ENCODE measurements around the gene PIEZO1.
"Not testable (repeated sequence)": the region's sequence is repeated elsewhere in the genome, so short reads cannot be mapped to it uniquely, and the experiment has no call there.

The PIEZO1 gene

GRCh38 chr16:88783391-88784073 lies 1.5 kb downstream of the PIEZO1 start:
- no peak for DNase-seq (ENCODE audit: low read depth in 2 of 2)

- peak in 1 of 2 donors; percentile 67 for DNase-seq (ENCODE audit: low read depth in 2 of 2)
Observed at GRCh38 chr16:88782454-88783390, 2.3 kb downstream of the PIEZO1 start.

DNA sequence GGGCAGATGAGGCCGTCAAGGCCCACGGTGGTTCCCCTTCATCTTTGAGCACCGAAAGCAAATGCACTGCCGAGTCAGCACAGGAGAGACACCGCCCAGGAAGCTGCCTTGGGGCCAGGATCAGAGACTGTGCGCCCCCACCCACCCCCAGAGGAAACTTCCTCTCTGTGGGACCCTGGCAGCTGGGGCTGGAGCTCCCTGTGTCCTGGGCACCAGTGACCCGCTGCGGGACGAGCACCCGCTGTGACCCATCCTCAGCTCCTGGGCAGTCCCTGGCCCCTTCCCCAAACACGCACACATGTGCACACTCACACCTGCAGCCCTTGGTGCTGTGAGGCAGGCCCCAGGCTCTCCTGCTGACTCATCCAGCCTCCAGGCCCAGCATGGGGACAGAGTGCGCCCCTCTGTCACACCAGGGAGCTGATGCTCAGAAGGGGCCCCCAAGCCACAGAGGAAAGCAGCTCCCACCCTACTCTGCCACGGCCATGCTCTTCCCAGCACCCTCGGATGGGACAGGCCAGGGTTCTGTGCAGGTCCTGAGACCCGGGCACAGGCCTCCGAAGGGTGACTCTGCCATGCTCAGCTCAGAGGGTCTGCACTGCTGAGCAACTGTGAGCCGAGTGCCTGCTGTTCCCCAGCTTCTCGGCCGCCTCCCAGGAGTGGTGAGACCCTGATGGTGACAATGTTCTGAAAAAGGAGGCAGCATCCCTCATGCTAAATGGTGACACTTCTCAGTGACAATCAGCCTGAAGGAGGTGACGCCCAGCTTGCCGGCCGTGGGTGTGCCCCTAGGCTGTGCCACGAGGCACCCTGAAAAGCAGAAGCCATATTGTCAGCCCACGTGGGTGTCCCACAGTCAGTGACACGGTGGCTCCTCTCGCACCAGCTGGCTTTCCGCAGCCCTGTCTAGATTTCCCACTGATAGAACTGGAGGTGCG lies 3.6 kb downstream of the PIEZO1 start:
- peak in 1 of 2 donors; percentile 65 for DNase-seq (ENCODE audit: low read depth in 2 of 2)

GRCh38 chr16:88780142-88781062 lies 4.6 kb downstream of the PIEZO1 start:
- no peak for DNase-seq (ENCODE audit: low read depth in 2 of 2)

GRCh38 chr16:88779406-88780141 lies 5.4 kb downstream of the PIEZO1 start:
- no peak for DNase-seq (ENCODE audit: low read depth in 2 of 2)

DNA sequence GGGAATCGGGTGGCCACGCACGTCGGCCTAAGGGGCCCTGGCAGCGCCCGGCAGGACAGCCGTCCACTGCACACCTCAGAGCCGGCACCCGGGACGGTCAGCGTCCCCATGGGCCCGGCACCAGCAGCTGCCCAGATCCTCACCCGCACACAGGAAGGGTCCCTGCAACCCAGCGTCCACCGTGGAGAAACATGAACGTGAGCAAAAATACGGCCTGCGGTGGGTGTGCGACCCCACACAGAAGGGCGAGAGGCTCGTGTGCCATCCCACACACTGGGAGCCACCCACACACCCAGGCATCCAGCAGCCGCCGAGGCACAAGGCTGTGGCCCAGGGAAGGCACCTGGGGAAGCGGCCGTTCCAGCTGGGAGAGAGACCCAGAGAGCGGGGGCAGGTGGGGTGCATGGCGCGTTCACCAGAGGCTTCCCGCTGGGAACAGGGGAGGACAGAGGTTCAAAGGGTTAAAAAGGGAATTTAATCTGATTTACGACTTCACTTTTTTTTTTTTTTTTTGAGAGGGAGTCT lies 6.4 kb downstream of the PIEZO1 start:
- DNase-seq (ENCODE audit: low read depth in 2 of 2): no peak

DNA sequence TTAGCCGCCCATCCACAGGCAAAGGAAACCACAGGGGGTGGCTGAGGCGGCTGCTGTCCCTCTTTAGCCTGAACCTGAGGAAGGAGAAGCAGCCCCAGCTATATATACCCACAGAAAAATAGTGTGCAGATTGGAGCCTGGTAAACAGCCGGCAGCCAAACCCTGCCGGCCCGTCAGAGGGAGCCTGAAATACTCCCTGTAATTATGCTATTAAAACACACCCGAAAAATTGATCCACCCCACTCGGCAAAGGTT lies 6.8 kb downstream of the PIEZO1 start:
- no peak for DNase-seq (ENCODE audit: low read depth in 2 of 2)

- DNase-seq (ENCODE audit: low read depth in 2 of 2): no peak
Observed at GRCh38 chr16:88777471-88778270, 7.3 kb downstream of the PIEZO1 start.

DNA sequence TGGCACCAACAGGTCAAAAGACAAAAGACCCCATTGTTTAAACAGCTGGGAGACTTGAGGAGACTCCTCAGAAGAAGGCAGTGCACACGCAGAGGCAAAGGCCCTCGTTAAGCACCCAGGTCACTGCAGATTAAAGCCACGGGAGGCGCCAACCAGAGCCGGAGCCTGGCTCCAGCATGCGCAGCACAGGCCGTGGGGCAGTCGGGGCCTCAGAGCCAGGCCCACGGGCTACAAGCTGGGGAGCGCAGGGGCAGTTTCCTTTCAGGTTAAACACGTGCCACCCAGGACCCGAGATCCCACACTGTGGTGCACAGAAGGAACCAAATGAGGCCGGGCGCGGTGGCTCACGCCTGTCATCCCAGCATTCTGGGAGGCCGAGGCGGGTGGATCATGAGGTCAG lies 9.2 kb downstream of the PIEZO1 start:
- DNase-seq (ENCODE audit: low read depth in 2 of 2): no peak

GRCh38 chr16:88774544-88775393 lies 10.3 kb downstream of the PIEZO1 start:
- no peak for DNase-seq (ENCODE audit: low read depth in 2 of 2)

GRCh38 chr16:88773812-88774291 lies 11.2 kb downstream of the PIEZO1 start:
- no peak for DNase-seq (ENCODE audit: low read depth in 2 of 2)

DNA sequence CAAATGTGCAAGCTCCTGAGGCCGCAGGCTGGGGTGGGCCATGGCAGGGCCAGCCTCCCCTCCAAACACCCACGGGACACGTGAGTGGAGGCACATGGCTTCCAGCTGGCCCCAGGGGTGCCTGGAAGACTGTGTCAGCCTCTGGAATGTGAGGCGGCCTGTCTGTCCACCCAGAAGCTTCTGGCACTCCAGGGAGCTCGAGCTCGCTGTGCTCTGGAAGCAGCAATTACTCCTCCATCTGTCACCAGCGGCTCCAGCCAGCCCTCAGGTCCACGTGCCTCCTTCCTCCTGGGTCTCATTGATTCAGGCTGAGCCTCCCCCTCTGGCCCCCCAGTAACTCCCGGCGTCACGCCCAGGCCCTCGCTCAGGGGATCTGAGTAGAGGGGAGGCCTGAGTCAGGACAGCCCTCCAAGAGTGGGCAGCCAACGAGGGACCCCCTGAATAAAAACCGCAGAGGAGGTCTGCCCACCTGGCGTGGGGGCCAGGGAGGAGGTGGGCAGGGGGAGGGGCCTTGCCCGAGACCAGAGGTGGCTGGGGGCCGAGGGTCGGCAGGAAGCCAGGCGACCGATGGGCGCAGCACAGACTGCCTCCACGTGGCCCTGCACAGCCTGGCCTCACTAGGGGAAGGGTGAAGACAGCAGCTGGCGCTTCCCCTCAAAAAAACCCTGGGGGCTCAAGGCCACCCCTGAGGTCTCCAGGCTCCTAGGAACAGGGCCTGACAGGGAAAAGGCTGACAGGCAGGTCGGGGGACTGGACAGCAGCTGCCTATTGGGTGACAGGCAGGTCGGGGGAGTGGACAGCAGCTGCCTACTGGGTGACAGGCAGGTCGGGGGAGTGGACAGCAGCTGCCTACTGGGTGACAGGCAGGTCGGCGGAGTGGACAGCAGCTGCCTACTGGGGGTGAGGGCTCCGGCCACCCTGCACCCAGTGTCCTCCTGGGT lies 11.9 kb downstream of the PIEZO1 start:
- no peak for DNase-seq (ENCODE audit: low read depth in 2 of 2)

- not testable (repeated sequence) for DNase-seq (ENCODE audit: low read depth in 2 of 2)
Observed at GRCh38 chr16:88771781-88772180, 13.2 kb downstream of the PIEZO1 start.

- no peak for DNase-seq (ENCODE audit: low read depth in 2 of 2)
Observed at GRCh38 chr16:88771294-88771772, 13.7 kb downstream of the PIEZO1 start.

- no peak for DNase-seq (ENCODE audit: low read depth in 2 of 2)
Observed at GRCh38 chr16:88770461-88771293, 14.3 kb downstream of the PIEZO1 start.

All from activated CD8-positive, alpha-beta memory T cell treated with anti-CD3 and anti-CD28 coated beads for 4 hours (primary cell).